Motor neuron (in vitro differentiated cells): ENCODE data around the gene SPEM3. TPM values are rescaled to one million over a fixed set of nuclear protein-coding genes. Genes with fewer than 3 reads are reported as not detected.
A peak's percentile ranks its signal among the peaks of the same experiment; 100 is the strongest.

Source experiments
- ATAC-seq, 8 experiments: fragments of 200-7000 bp; cut with Tn5 transposase; replicated peaks in 6 of 8; 2 replicates each; pipeline ENCODE4 v1.8.0; 2021; ENCODE audit warnings: mild to moderate bottlenecking in 8 of 8, moderate library complexity in 8 of 8
- H3K27ac ChIP-seq, 2 donors: fragments of 250-450 bp; sonication (Bioruptor Pico); 2 replicates each; pipeline ENCODE4 v1.9.0; 2021; ENCODE audit warnings: antibody characterized with exemption in 2 of 2, mild to moderate bottlenecking in 2 of 2, moderate library complexity in 1 of 2
- H3K4me1 ChIP-seq, 2 donors: fragments of 250-450 bp; sonication (Bioruptor Pico); replicated peaks in 1 of 2; 2 replicates each; pipeline ENCODE4 v1.6.1; 2021; ENCODE audit warnings: antibody characterized with exemption in 2 of 2, mild to moderate bottlenecking in 2 of 2, moderate library complexity in 1 of 2
- H3K4me3 ChIP-seq, 5 donors: fragments of 250-450 bp; sonication (Bioruptor Pico); 2 replicates each; pipeline ENCODE4 v1.9.0; 2021; ENCODE audit warnings: antibody characterized with exemption in 5 of 5, mild to moderate bottlenecking in 5 of 5, moderate library complexity in 4 of 5
- WGBS, 10 experiments: fragments of 450-650 bp; shearing (Covaris generic); methylation state at CpG; one replicate each; pipeline ENCODE4 v1.0.0; 2022; 5-methylcytosine and 5-hydroxymethylcytosine counted together
- in situ Hi-C, 9 experiments: fragments of 400-800 bp; cut with MboI; loops; one replicate each; pipeline ENCODE4 v1.15.0; 2021; ENCODE audit warnings: low sequenced_read_pairs in 9 of 9, low pct_unique_long_range_greater_than_20kb in 2 of 9; ENCODE audit not compliant: unreplicated experiment in 9 of 9
- total RNA-seq, 8 experiments: library from RNA; unstranded; fragments of 300-600 nt; gene quantifications; 2 replicates each; pipeline versions ENCODE4 v1.2.3 to v1.2.4, GENCODE V29; 2022

SPEM3 gene
- total RNA-seq, 8 experiments from 2014 or later, result 0.13 to 1.0 (median 0.32) TPM; not detected in 2

DNA sequence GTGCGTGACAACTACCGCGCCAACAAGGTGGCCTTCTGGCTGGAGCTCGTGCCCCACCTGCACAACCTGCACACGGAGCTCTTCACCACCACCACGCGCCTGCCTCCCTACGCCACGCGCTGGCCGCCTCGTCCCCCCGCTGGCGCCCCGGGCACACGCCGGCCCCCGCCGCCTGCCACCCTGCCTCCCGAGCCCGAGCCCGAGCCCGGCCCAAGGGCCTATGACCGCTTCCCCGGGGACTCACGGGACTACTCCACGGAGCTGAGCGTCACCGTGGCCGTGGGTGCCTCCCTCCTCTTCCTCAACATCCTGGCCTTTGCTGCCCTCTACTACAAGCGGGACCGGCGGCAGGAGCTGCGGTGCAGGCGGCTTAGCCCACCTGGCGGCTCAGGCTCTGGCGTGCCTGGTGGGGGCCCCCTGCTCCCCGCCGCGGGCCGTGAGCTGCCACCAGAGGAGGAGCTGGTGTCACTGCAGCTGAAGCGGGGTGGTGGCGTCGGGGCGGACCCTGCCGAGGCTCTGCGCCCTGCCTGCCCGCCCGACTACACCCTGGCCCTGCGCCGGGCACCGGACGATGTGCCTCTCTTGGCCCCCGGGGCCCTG lies 11.5 kb upstream of the SPEM3 start:
- Histone ChIP-seq H3K4me3 (no peak overlapping the region), H3K4me1 (peaks cover 27 to 32% of the 10 kb centered on the region in 2 donors), H3K27ac (no peak overlapping the region)
- WGBS, 10 experiments, result 100% methylated on average over 1 to 3 of the region's 54 CpGs; no CpG with 5 or more reads in 8 of the 10 experiments
- peak in 1 of 8 experiments; percentile 10 for ATAC-seq
- in situ Hi-C loops, result no loop called here

DNA sequence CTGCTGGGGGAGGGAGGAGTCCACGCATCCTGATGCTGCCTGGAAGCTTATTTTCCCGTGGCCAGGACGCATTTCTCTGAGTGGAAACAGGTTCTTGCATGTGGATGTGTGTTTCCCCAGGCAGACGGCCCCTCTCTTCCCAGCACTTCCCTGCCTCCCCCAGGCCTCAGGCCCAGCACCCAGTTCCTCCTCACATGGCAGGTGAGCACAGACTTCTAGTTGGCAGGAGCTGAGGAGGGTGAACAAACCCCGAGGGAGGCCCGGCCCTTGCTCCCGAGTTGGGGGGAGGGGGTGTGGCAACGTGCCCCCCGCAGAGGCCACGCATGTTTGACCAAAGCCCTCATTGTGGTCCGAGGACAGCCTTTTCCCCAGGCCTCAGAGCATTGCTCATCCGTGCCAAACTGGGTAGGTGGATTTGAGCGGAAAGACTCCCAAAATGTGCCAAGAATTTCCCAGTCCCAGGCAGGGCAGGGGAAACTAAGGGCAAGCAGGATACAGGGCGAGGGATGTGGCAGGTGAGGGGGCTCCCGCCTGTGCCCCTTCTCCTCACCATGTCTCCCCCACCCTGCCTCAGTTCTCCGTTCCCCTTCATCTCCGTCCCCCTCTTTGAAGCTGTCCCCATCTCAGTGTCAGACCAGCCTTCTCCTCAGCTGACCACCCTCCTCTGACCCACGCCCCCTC lies 10.0 kb upstream of the SPEM3 start:
- H3K27ac ChIP-seq, result peak overlapping the region in 1 of 2 donors; percentile 7
- ATAC-seq, result no peak
- H3K4me1 ChIP-seq, result peaks cover 27 to 33% of the 10 kb centered on the region in 2 donors
- WGBS, 10 experiments, result 0 to 80% (median 50%) methylated on average over 1 to 3 of the region's 18 CpGs; no CpG with 5 or more reads in 6 of the 10 experiments
- in situ Hi-C loops, result no loop called here
- H3K4me3 ChIP-seq, result no peak overlapping the region

DNA sequence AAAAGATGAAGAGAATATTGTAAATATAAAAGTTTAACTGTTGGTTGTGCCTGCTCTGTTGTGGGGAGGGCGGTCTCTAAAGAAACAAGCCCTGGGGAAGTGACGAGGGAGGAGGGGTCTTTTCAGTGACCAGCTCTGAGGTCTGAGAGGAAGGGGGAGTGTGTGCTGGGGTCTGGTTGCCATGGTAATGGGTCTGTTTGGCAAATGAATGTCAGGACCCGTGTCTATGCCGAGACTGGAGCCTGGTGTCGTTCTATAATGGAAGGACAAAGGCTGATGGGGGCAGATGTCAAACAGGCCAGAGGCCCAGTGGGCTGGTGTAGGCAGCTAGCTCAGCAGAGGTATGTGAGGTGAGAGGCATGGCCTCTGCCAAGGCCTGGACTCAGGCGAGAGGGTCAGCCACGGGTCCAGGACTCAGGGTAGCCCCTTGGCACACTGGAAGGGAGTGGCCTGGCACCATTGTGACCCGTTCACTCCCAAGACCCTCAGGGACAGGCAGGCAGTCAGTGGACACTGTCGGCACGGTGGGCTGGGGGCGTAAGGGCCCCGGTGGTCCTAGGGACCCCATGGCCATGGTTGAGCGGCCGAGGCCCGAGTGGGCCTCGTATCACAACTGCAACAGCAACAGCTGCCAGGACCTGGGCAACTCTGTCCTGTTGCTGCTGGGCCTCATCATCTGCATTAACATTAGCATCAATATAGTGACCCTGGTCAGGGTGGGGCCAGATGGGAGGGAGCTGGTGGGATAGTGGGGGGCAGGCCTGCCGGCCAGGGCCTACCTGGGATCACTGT lies 8.6 kb upstream of the SPEM3 start, which contains the start of gene SPEM1:
Gene SPEM1 (plus strand): TSS at position 506 of the 792 bp plus-strand sequence. CDS start 61 bp downstream, at position 567.
- Histone ChIP-seq H3K27ac (peak within 1 kb of the TSS; percentile 31 to 73), H3K4me3 (no peak within 1 kb of the TSS), H3K4me1 (peaks cover 27 to 37% of the 10 kb centered on the region in 2 donors)
- peak in 5 of 8 experiments; percentile 34 to 67 (median 51) for ATAC-seq
- WGBS, 10 experiments, result 0 to 60% (median 18%) methylated on average over 1 to 7 of the region's 17 CpGs; no CpG with 5 or more reads in 5 of the 10 experiments
- in situ Hi-C loops, result no loop called here

DNA sequence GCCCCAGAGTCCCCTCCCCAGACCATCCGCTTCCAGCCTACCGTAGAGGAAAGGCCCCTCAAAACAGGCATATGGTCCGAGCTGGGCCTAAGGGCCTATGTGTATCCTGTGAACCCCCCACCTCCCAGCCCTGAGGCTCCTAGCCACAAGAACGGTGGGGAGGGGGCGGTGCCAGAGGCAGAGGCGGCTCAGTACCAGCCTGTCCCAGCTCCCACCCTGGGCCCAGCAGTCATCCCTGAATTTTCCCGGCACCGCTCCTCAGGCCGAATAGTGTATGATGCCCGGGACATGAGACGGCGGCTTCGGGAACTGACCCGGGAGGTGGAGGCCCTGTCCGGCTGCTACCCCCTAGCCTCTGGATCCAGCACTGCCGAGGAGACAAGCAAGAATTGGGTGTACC lies 7.5 kb upstream of the SPEM3 start:
- 90% methylated on average over 4 of the region's 16 CpGs; no CpG with 5 or more reads in 9 of the 10 experiments for WGBS, 10 experiments
- H3K4me1 ChIP-seq, result peaks cover 27 to 37% of the 10 kb centered on the region in 2 donors
- H3K4me3 ChIP-seq, result no peak overlapping the region
- ATAC-seq, result peak in 2 of 8 experiments; percentile 4 to 10
- H3K27ac ChIP-seq, result no peak overlapping the region
- in situ Hi-C loops, result no loop called here

DNA sequence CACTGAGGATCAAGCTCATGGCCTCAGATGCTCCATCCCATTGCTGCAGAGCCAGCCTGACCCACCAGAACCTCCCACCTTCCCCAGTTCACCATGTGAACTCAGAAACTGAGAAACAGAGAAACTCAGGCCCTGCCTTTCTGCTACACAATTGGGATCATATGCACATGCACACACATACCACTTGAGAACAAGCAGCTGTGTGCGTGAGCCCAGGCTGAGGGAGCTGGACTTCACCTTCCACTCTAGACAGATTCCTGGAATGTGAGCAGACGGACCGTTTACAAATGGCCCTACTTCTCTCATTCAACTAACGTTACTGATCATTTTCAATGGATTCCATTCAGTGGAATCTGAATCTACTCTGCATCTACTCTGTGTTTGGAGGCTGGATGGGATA lies 5.0 kb upstream of the SPEM3 start:
- ATAC-seq, result peak in 2 of 8 experiments; percentile 6 to 45
- in situ Hi-C loops, result no loop called here
- 59 to 90% (median 76%) methylated on average over 3 of the region's 4 CpGs; no CpG with 5 or more reads in 7 of the 10 experiments for WGBS, 10 experiments
- H3K4me3 ChIP-seq, result no peak overlapping the region
- H3K4me1 ChIP-seq, result peaks cover 21 to 31% of the 10 kb centered on the region in 2 donors
- H3K27ac ChIP-seq, result no peak overlapping the region

DNA sequence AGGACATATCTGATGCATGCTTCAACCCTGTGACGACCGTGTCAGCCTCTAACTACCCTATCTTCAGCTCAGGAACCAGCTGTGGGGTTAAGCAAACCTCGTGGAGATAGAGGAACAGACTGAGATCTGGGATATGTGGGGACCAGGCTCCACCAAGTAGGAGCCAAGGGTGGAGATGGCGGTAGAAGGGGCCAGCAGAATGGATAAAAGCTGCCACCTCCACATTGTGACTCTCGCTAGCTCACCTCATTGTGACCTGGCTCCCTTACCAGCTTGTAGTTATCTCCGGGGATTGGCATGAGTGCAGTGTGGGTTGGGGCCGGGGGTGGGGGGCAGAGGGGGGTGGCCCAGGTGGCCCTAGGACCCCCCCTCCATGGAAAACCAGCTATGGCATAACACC lies 3.3 kb upstream of the SPEM3 start, which contains the start of gene SPEM2:
Gene SPEM2 (plus strand): TSS at position 301 of the 400 bp plus-strand sequence. CDS start 73 bp downstream, at position 374.
- WGBS, 10 experiments, result 73 to 100% (median 88%) methylated on average over 2 to 3 of the region's 7 CpGs; no CpG with 5 or more reads in 6 of the 10 experiments
- ATAC-seq, result no peak
- Histone ChIP-seq H3K4me3 (no peak within 1 kb of the TSS), H3K27ac (no peak within 1 kb of the TSS), H3K4me1 (peaks cover 5 to 14% of the 10 kb centered on the region in 2 donors)
- in situ Hi-C loops, result no loop called here

DNA sequence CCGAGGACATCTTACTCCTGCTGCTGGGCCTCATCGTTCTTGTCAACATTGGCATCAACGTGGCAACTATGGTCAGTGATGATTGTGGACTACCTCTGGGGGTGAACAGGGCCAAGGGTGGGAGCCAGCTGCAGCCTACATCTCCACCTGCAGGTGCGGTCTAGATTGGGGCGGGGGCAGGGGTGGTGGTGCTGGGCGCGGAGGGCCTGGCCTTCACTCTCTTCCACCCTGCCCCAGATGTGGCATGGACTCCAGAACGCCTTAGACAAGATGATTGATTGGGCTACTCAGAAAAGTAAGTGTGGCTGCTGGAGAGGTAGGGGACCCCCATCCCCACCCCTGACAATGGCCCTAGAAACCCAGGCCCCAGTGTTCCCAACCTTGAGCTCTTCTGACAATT lies 2.9 kb upstream of the SPEM3 start:
- 80 to 100% (median 100%) methylated on average over 1 to 2 of the region's 8 CpGs; no CpG with 5 or more reads in 7 of the 10 experiments for WGBS, 10 experiments

DNA sequence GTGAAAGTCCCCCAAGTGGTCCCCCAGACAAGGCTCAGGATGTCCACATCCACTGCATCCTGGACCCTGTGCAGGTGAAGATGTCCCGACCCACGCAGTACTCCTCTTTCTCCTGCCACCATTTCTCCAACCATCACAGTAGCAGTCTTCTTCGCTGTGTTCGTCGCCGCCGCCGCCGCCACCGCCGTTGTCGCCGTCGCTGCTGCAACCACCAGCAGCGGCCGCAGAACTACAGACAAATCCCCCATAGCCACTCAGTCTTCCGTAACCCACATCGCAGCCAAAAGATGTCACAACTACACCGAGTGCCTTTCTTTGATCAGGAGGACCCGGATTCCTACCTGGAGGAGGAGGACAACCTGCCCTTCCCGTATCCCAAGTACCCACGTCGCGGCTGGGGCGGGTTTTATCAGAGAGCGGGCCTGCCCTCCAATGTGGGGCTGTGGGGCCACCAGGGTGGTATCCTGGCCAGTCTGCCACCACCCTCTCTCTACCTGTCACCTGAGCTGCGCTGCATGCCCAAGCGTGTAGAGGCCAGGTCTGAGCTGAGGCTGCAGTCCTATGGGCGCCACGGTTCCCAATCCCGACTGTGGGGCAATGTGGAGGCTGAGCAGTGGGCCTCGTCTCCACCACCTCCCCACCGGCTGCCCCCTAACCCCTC lies 2.3 kb upstream of the SPEM3 start:
- no peak overlapping the region for H3K27ac ChIP-seq
- peaks cover 0 to 5% of the 10 kb centered on the region in 2 donors for H3K4me1 ChIP-seq
- WGBS, 10 experiments, result 86 to 100% (median 93%) methylated on average over 6 to 16 of the region's 33 CpGs; no CpG with 5 or more reads in 6 of the 10 experiments
- no peak overlapping the region for H3K4me3 ChIP-seq
- peak in 2 of 8 experiments; percentile 11 to 12 for ATAC-seq
- in situ Hi-C loops, result no loop called here

More for the DNA sequence above, 2.9 kb upstream of the SPEM3 start:
- no peak for ATAC-seq
- Histone ChIP-seq H3K27ac (no peak overlapping the region), H3K4me1 (peaks cover under 1 to 10% of the 10 kb centered on the region in 2 donors), H3K4me3 (no peak overlapping the region)
- in situ Hi-C loops, result no loop called here

DNA sequence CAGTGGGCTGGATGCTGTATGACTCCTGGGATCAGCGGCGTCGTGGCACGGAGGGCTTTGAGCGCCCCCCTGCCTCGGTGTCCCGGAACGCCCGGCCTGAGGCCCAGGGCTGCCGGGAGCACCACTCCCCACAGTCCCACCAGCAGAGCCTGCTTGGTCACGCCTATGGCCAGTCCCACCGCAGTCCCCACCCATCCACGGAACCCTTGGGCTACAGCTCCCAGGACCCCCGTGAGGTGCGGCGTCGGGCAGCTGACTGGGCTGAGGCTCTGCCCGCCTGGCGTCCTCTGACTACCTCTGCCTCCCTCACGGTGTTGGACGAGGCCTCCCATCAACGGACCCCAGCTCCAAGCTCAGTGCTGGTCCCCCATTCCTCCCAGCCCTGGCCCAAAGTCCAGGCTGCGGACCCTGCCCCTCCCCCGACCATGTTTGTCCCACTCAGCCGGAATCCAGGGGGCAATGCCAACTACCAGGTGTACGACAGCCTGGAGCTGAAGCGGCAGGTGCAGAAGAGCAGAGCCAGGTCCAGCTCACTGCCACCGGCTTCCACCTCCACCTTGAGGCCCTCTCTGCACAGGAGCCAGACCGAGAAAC lies 1.7 kb upstream of the SPEM3 start:
- in situ Hi-C loops, result no loop called here

DNA sequence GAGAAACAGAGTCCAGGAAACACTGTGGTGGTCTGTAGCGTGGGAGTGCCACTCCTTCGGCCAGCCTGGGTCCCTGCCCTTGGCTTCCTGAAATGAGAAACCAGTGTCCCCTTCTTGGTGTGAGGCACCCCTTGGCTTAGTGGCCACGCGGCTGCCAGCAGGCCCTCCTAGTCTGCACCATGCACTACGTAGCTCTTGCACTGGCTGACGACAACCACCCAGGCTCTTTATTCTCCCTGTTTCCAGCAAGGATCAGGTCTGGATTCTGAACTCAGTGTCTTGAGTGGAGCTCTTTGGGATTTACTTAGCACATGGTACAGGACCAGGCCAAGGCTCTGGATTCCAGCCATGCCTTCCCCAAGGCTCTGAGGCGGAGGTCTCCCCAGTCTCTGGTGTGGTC lies 1.1 kb upstream of the SPEM3 start:
- no peak overlapping the region for H3K4me3 ChIP-seq
- no peak for ATAC-seq
- in situ Hi-C loops, result no loop called here
- H3K27ac ChIP-seq, result no peak overlapping the region
- WGBS, 10 experiments, result 60 to 100% (median 81%) methylated on average over 1 to 3 of the region's 7 CpGs; no CpG with 5 or more reads in 6 of the 10 experiments
- peaks cover 0 to 5% of the 10 kb centered on the region in 2 donors for H3K4me1 ChIP-seq

More for the DNA sequence above, 1.7 kb upstream of the SPEM3 start:
- 30 to 97% (median 89%) methylated on average over 1 to 5 of the region's 29 CpGs; no CpG with 5 or more reads in 5 of the 10 experiments for WGBS, 10 experiments
- H3K4me1 ChIP-seq, result peaks cover 0 to 5% of the 10 kb centered on the region in 2 donors
- H3K27ac ChIP-seq, result no peak overlapping the region
- H3K4me3 ChIP-seq, result no peak overlapping the region
- ATAC-seq, result peak in 3 of 8 experiments; percentile 9 to 13 (median 12)

DNA sequence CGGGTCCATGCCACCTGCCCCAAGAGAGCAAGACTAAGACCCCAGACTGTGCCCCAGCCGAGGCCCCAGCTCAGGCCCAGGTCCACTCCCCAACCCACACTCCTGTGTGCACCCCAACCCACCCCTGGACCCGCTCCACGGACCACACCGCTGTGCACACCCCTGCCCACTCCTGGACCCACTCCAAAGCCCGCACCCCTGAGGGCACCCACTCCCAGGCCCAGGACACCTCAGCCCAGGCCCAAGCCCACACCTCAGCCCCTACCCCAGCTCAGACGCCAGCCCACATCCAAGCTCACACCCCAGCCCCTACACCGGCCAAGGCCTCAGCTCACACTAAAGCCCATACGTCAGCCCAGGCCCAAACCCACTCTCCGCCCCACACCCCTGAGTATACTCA lies 1.1 kb downstream of the SPEM3 start:
- peak in 4 of 8 experiments; percentile 7 to 32 (median 23) for ATAC-seq
- WGBS, 10 experiments, result no CpG with 5 or more reads among the region's 10 CpGs
- in situ Hi-C loops, result no loop called here
- H3K4me1 ChIP-seq, result no peaks in the 10 kb centered on the region
- H3K27ac ChIP-seq, result no peak overlapping the region
- H3K4me3 ChIP-seq, result no peak overlapping the region

DNA sequence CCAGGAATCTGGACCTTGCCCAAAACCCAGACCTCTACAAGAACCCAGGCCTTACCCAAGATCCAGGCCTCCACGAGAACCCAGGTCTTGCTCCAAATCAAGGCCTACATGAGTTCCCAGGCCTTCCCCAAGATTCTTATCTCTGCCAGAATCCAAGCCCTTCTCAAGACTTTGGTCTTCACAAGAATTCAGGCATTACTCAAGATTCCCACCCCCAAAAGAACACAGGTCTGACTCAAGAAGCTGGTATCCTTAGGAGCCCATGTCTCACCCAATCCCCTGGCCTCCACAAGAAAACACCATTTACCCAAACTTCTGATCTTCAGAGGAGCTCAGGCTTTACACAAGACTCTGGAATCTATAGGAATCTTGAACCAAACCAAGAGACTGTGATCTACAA lies 2.6 kb downstream of the SPEM3 start:
- WGBS, 10 experiments, result 0 to 40% (median 33%) methylated on average over 1 of the region's 1 CpG; no CpG with 5 or more reads in 7 of the 10 experiments
- ATAC-seq, result no peak
- H3K4me1 ChIP-seq, result peaks cover 6 to 8% of the 10 kb centered on the region in 2 donors
- H3K4me3 ChIP-seq, result no peak overlapping the region
- in situ Hi-C loops, result no loop called here
- no peak overlapping the region for H3K27ac ChIP-seq
